IMR-90 (cell line): ENCODE results near the gene FMN1.

Experiments used
- BHLHE40 ChIP-seq: fragments of 150-350 bp; IDR thresholded peaks from 2 replicates; pipeline ENCODE4 v1.6.1; 2016; ENCODE audit warnings: mild to moderate bottlenecking, low read depth, low read length
- CHD1 ChIP-seq: IDR thresholded peaks from 2 replicates; pipeline ENCODE4 v1.6.1; 2012; ENCODE audit warnings: low read depth, low read length, improper control_type of control experiment
- CTCF ChIP-seq: conservative IDR thresholded peaks from 2 replicates; pipeline ENCODE4 v1.5.1; 2012; ENCODE audit warnings: mild to moderate bottlenecking, low read depth, low read length, improper control_type of control experiment
- FOS ChIP-seq: fragments of 150-350 bp; IDR thresholded peaks from 2 replicates; pipeline ENCODE4 v1.6.1; 2016; ENCODE audit warnings: low read depth, low read length
- MAFK ChIP-seq: IDR thresholded peaks from 2 replicates; pipeline ENCODE4 v1.6.1; 2012; ENCODE audit warnings: low read depth, low read length, improper control_type of control experiment
- MAZ ChIP-seq: IDR thresholded peaks from 2 replicates; pipeline ENCODE4 v1.6.1; 2012; ENCODE audit warnings: low read depth, mild to moderate bottlenecking, low read length, improper control_type of control experiment, moderate library complexity, borderline replicate concordance
- POLR2A ChIP-seq: IDR thresholded peaks from 2 replicates; pipeline ENCODE4 v1.6.1; 2012; ENCODE audit warnings: mild to moderate bottlenecking, low read depth, low read length
- RAD21 ChIP-seq: IDR thresholded peaks from 2 replicates; pipeline ENCODE4 v1.6.1; 2012; ENCODE audit warnings: low read length, improper control_type of control experiment
- RCOR1 ChIP-seq: IDR thresholded peaks from 2 replicates; pipeline ENCODE4 v1.6.1; 2012; ENCODE audit warnings: mild to moderate bottlenecking, low read length, improper control_type of control experiment; ENCODE audit not compliant: insufficient replicate concordance
- RFX5 ChIP-seq: IDR thresholded peaks from 2 replicates; pipeline ENCODE4 v1.8.0; 2012; ENCODE audit warnings: low read depth, mild to moderate bottlenecking, low read length, moderate library complexity
- SMC3 ChIP-seq: fragments of 150-350 bp; IDR thresholded peaks from 2 replicates; pipeline ENCODE4 v1.6.1; 2016; ENCODE audit warnings: low read depth, mild to moderate bottlenecking, antibody characterized with exemption, low read length, moderate library complexity
- USF2 ChIP-seq: fragments of 150-350 bp; IDR thresholded peaks from 2 replicates; pipeline ENCODE4 v1.6.1; 2017; ENCODE audit warnings: mild to moderate bottlenecking, antibody characterized with exemption, low read length, low read depth

- TF ChIP-seq CTCF = no peak
- no peak for TF ChIP-seq RAD21
- no peak for TF ChIP-seq FOS
- TF ChIP-seq POLR2A = no peak
- TF ChIP-seq MAFK = no peak
- TF ChIP-seq USF2 = no peak
- no peak for TF ChIP-seq BHLHE40
- no peak for TF ChIP-seq CHD1
- TF ChIP-seq RCOR1 = no peak
- TF ChIP-seq MAZ = no peak
- no peak for TF ChIP-seq RFX5
- TF ChIP-seq SMC3 = no peak
Measured at GRCh38 chr15:32786906-32787305, 407.6 kb downstream of the FMN1 start.
